GM18498 (cell line): Measurements from ENCODE around the gene SLC6A3.
"Not testable (repeated sequence)": the region's sequence is repeated elsewhere in the genome, so short reads cannot be mapped to it uniquely, and the experiment has no call there.

Experiments
- ATAC-seq: cut with Tn5 transposase; IDR thresholded peaks from one replicate; pipeline ENCODE4 v1.9.1; 2021; ENCODE audit warnings: mild to moderate bottlenecking, moderate library complexity; ENCODE audit not compliant: unreplicated experiment

Gene SLC6A3

DNA sequence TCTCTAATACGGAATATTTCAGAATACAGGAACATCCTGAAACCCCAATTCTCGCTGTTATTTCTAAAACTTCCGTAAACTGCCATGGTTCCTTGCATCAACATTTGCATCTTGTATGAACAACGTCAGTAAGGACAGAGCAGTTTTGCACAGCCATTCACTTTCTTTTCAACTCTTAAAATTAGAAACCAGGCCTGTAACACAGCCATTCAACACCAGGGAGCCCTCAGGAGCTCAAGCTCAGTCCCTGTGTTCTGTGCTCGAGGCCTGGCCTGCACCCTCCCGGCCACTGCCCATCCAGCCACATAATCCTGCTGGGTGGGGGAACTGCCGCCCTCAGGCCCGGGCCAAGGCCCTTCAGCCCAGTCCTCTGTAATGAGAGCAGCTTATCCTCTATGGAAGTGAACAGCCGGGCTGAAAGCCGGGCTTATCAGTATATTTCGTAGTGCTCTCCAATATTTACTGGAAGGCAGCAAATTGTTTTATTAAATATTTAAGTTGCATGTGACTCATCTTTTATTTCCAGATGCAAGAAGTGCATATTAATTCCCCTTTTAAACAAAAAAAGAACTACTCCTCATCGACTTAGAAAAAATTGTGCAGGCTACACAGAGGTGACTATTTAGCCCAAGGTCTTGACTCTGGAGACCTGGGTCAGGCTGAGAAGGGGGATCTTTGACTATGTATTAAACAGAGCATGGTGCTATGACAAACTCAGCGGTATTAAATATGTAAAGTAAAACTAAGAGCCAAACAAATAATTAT, 33.2 kb upstream of the SLC6A3 start:
- no peak for ATAC-seq

DNA sequence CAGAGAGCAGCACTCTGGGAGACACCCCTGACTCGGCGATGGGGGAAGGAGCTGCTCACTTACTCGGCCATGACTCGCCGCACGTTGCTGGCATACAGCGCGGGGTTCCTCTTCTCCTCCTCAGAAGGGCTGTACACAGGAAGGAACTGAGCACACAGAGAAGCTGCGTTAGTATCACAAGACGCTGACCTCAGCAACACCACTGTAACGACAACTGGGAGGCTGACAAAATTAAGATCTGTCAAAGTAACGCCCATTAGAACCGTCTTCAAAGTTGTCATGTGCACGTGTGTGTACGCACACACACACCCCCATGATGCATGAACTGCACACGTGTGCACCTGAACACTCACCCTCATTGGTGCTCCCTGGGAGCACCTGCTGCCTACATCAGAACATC, 32.1 kb upstream of the SLC6A3 start:
- no peak for ATAC-seq

- no peak for ATAC-seq
These were observed 31.7 kb upstream of the SLC6A3 start for GRCh38 chr5:1476967-1477310.

GRCh38 chr5:1476181-1476966, 31.1 kb upstream of the SLC6A3 start:
- ATAC-seq = no peak

GRCh38 chr5:1475544-1475900, 30.3 kb upstream of the SLC6A3 start:
- not testable (repeated sequence) for ATAC-seq

DNA sequence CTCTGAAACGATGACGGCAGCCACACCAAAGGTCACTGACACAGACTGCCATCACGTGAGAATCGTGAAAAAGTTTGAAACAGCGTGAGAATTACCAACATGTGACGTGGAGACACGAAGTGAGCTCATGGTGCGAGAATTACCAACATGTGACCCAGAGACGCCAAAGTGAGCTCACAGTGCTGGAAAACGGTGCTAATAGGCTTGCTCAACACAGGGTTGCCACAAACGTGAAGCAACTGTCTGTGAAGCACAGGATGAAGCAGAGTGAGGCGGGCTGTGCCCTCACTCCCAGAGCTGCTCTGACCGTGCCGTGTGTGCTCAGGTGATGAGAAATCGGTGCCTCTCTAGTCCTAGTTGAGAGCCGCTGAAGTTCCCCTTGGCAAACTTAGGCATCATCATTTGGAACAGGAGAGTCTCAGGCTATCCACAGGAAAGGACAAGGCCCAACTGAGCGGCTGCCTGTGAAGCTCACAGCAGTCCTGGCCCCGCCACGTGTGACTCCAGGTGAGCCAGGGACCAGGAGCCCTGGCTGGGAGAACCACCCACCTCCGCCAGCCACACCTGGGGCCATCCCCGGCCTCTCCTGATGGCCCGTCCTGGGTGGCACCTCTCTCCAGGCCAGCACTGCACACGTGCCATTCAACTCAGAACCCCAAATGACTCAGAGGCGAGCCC, 29.8 kb upstream of the SLC6A3 start:
- ATAC-seq = no peak

DNA sequence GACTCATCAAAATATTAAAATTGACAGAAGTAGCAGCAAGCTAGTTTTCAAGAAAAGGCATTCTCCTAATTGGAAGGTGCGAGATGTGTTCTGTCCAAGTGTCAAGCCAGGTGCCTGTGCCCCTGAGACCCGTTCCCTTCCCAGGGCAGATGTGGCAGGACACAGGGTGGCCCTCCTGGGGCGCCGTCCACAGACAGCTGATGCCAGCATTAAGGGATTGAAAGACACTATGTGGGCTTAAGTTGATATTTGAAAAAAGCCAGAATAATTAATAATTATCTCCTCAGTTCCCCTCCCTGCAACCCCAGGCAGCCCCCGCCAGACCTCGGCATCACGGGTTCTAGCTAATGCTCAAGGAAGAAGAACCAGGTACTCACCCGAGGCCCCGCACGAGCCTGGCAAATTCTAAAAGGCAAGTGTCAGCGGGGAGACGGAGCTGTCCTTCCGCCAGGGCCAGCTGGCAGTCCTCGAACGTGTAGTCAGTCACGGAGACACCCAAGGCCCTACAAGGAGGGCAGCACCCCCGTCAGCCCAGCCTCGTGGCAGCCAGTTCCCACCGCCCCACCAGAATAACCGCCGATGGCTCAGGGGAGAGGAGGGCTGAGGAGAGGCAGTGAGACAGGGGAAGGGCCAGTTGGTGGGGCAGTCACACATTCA, 29.1 kb upstream of the SLC6A3 start:
- no peak for ATAC-seq

DNA sequence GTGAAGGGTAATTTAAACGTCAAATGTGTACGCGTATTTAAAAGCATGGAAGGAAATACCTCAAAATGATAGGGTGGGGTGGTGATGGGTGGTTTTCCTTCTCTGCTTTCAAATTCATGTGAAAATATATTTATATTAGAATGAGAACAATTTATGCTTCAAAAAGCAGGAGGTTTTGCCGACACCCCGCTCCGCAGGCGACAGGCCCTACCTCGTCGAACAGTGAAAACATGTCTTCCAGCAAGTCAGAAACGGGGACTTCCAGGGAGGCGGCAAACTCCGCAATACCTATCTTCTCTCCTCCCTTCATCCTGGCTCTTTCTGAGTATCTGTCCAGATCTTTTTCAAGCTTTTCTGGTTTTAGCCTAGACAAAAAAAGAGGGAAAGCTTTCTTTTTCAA, 28.5 kb upstream of the SLC6A3 start:
- ATAC-seq = no peak

GRCh38 chr5:1472964-1473628, 27.9 kb upstream of the SLC6A3 start:
- no peak for ATAC-seq

GRCh38 chr5:1471997-1472963, 27.0 kb upstream of the SLC6A3 start:
- ATAC-seq = no peak

- ATAC-seq = no peak
These were observed 26.1 kb upstream of the SLC6A3 start for GRCh38 chr5:1471240-1471853.

GRCh38 chr5:1470762-1471211, 25.5 kb upstream of the SLC6A3 start:
- no peak for ATAC-seq

GRCh38 chr5:1468629-1469527, 23.6 kb upstream of the SLC6A3 start:
- ATAC-seq = no peak

DNA sequence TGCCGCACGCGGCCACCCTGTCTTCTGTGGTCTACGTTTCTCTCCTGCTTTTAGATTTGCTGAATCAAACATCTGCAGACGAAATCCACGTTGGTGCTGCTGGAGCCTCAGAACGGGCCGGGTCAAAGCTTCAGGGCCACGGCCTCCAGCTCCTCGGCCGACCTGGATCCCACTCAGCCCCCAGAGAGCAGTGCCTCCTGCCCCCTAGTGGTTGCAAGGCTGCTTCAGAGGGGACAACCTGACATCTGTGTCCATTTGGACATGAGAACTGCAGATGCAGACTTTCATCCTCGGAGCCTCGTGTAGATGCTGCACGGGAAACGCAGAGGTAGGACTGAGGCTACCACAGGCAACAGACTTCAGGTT, 23.0 kb upstream of the SLC6A3 start:
- no peak for ATAC-seq

DNA sequence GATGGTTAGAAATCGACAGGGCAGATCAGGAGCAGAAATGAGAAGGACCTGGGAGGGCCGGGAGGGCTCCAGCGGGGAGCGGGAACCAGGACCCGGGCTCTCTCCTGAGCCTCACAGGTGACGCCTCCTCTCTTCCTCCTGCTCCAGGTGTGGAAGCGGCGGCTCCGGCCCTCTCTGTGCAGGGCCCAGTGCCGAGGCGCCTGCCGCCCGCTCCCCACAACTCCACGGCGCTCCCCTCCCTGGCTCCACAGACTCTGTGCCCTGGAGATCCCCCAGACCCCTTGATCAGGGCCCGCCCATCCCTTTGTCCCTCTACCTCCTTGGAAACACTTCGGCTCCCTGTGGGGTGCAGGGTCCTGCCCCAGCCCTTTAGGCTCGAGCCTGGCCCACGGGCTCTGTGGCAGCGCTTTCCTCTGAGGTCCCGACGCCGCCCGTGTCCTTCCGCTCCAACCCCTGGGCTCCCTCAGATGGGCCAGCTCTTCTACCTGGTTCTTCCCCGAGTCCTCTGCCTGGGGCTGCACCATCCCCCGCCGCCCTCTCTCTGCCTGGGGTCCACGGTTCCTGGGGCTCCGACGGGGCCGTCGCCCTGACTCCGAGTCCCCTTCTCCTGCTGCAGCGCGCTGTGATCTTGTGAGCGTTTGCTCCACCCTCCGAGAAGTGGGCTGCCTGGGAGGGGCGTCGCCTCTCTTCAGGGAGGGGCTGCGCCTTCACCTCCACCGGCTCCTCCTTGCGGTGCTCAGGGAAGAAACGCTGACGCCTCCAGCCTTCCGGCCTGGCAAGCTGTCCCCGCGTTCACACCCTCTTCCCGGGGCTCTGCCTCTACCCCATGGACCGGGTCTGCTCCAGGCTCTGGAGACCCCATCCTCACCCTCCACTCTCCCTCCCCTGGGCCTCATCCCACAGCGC, 22.4 kb upstream of the SLC6A3 start:
- no peak for ATAC-seq

DNA sequence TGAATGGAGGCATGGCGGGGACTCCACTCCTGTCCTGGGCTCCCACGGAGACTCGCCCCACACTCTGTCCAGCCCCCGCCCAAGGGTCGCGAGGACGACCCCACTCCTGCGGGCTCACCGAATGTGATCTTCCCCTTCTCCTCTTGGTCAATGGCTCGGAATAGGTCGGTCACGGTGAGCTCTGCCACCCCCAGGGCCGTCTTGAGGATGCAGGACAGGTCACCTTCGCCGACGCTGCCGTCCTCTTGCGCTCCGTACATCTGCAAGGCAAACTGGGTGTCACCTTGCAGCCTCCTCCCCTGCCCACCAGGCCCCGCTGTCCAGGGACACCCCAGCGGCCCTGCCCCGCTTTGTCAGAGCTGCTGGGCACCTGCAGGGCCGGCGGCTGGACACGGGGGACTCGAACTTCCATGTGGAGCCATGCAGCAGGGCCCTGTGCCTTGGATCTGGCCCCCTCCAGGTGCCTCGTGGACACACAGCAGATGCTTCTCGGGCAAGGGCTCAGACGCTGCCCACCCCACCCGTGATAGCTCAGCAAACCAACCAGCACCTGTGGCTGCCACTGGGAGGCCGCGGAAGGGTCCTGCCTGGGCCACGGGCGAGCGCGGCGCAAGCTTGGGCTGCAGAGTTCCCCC, 21.5 kb upstream of the SLC6A3 start:
- no peak for ATAC-seq

DNA sequence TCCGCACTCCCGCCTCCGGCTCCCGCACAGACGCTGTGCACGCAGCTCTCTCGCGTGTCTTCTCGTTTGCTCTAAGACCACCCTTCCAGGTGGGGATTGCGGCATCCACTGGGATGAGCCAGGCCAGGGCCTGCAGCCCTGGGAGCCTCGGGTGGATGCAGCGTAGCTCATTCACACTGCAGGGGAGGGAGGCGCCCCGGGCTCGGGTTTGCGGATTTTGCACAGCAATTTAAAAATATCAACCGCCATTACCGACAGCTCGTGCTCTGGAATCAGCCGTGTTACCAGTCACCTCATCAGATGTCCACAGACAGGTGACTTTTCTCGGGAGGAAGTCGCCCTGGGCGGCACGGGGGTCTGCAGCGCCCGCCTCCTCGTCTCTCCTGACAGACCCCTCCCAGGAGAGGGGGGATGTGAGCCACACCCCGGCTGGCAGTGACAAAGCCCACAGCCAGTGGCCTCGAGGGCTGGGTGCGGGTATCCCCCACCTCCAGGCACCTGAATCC, 20.8 kb upstream of the SLC6A3 start:
- ATAC-seq = no peak
